ENCODE data around the gene CCDC33.

Gene CCDC33

DNA sequence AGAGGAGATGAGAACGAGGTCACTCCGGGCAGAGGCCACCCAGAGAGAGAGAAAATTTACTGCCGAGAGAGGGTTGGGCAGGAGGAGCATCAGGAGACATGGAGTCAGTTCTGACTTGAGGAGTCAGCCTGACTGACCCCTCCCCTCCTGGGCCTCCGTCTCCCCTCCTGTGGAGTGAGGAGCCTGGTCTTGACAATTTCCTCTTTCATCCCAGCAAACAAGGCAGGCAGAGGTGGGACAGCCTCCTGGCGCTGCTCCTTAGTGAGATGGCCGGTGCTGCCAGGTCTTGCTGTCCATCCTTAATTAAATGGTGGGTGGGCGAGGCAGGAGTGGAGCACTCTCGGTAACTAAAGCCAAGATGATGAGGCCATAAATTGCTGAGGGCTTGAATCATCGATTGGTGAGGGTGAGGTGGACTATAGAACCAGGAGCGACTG lies 70.7 kb downstream of the CCDC33 start:
- no peak overlapping the region for H3K27ac ChIP-seq (ENCODE audit: low read depth, low read length)
- H3K9ac ChIP-seq (ENCODE audit: low read length), result no peak overlapping the region
- no peaks in the 10 kb centered on the region for H3K36me3 ChIP-seq (ENCODE audit: control insufficient read depth, insufficient read depth, low read length)
- H3K4me1 ChIP-seq (ENCODE audit: control insufficient read depth, insufficient read depth, low read length), result no peaks in the 10 kb centered on the region
- H3K4me3 ChIP-seq (ENCODE audit: low read length), result no peak overlapping the region
- H3K27me3 ChIP-seq (ENCODE audit: control insufficient read depth, insufficient read depth, low read length), result peaks cover 7% of the 10 kb centered on the region

DNA sequence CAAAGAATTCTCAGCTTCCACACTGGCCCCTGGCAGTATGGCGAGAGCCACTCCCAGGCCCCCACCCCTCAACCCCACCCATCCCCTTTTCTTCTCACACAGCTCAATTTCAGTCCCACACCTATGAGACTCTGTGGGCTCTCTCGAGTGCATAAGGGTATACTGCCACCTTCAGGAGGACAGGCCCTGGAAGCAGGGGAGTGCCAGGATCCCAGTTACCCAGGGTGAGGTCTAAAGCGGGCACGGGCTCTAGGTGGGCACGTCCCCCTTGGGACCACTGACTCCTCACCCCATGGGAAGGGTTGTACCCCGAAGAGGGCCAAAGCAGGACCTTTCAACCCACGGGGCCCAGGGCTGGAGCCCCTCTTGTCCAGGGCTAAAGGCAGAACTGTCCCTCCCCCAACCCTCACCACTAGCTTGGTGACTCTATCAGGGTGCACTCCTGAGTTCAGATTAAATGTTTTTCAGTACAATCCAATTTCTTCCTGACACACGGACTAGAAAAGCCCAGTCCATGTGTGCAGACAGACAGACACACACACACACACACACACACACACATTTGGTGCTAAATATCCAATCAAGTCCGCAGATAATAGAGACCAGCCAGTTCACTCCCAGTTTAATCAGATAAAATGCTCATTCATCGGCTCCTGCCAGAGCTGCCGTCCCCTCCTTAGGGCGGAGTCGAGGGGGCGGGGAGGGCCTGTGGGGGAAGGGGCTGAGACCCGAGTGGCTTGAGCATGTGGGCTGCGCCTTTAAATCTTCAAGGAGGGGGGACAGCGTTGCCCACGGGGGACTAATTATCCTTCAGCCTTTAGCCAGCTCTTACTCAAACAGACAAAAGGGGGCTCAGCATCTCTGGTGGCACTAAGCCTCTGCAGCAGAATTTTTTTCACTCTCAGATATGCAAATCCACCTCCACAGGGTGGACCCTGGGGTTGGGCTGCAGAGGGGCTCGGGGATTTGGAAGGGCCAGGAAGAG lies 72.0 kb downstream of the CCDC33 start:
- H3K4me1 ChIP-seq (ENCODE audit: control insufficient read depth, insufficient read depth, low read length), result no peaks in the 10 kb centered on the region

DNA sequence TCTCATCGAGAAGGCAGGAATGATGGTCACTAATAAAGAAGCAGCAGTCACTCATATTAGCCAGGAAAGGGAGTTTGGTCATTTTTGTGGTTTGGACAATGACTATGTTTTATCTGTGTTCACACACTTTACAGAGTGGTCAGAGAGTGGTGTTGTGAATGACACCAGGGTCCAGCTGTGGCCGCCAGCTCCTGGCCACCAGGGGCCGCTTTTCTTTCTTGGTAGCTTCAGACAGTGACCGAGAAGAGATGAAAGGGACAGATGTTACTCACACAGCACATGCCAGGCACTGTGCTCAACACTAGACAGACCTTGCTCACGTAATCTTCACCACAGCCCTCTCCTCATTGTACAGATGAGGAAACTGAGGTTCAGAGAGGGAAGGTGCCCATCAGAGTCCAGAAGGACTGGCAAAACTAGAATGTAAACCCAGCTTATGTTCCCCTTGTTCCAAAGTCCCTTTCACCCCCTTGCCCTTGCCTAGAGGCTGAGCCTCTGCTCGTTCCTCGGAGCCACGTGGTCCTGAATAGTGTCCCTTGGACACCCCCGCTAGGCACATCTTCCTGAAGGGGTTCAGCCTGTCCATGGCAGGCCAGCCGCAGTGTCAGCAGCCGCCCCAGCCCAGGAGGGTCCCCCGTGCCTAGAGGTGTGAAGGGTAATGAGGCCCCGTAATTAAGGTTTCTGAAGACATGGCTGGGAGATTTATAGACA lies 75.8 kb downstream of the CCDC33 start:
- Histone ChIP-seq H3K27me3 (ENCODE audit: control insufficient read depth, insufficient read depth, low read length) (peaks cover 4% of the 10 kb centered on the region), H3K27ac (ENCODE audit: low read depth, low read length) (no peak overlapping the region), H3K4me3 (ENCODE audit: low read length) (no peak overlapping the region), H3K9ac (ENCODE audit: low read length) (no peak overlapping the region), H3K36me3 (ENCODE audit: control insufficient read depth, insufficient read depth, low read length) (no peaks in the 10 kb centered on the region), H3K4me1 (ENCODE audit: control insufficient read depth, insufficient read depth, low read length) (no peaks in the 10 kb centered on the region)

More for the DNA sequence above, 72.0 kb downstream of the CCDC33 start:
- H3K36me3 ChIP-seq (ENCODE audit: control insufficient read depth, insufficient read depth, low read length), result no peaks in the 10 kb centered on the region
- H3K4me3 ChIP-seq (ENCODE audit: low read length), result no peak overlapping the region
- peaks cover 7% of the 10 kb centered on the region for H3K27me3 ChIP-seq (ENCODE audit: control insufficient read depth, insufficient read depth, low read length)
- H3K27ac ChIP-seq (ENCODE audit: low read depth, low read length), result no peak overlapping the region
- no peak overlapping the region for H3K9ac ChIP-seq (ENCODE audit: low read length)

DNA sequence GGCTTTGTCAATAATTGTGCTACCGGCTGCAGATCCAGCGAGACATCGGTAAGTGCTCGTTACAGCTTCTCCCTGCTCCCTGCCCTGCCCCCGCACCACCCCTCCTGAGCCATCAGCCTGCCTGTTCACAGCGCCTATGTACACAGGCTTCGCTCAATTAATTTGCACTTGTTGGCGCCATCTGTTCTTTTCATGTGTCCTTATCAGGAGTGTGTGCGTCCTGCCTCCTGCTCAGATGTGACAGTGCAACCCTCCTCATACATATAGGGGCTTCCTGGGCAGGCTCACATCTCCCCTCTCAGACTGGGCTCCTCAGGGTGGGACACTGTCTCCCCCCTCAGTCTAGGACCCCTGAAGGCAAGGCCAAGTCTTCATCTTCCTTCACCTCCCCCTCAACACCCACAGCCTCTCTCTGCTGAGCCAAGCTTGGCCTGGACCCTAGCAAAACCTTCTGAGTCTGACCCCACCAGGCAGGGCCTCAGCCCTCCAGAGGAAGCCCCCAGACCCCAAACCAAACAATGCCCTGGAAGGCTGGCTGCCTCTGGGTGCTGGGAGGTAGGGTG lies 76.4 kb downstream of the CCDC33 start:
- Histone ChIP-seq H3K9ac (ENCODE audit: low read length) (no peak overlapping the region), H3K4me1 (ENCODE audit: control insufficient read depth, insufficient read depth, low read length) (no peaks in the 10 kb centered on the region), H3K4me3 (ENCODE audit: low read length) (no peak overlapping the region), H3K36me3 (ENCODE audit: control insufficient read depth, insufficient read depth, low read length) (no peaks in the 10 kb centered on the region), H3K27me3 (ENCODE audit: control insufficient read depth, insufficient read depth, low read length) (no peaks in the 10 kb centered on the region), H3K27ac (ENCODE audit: low read depth, low read length) (no peak overlapping the region)

DNA sequence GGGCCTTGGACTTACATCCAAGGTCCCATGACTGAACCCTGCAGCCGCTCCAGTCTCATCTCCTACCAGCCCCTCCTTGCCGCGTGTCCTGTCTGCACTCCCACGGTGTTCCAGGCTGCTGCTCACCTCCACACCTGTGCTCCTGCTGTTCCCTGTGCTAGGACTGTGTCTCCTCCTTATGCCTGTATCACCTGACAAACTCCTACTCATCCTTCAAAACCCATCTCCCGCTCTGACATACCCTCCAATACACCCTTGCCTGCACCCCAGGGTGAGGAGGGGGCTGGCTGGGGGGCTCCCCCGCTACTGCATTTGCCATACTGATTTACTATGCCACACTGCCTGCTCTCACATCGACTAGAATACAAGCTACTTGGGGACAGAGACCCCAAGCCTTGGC lies 77.8 kb downstream of the CCDC33 start:
- Histone ChIP-seq H3K9ac (ENCODE audit: low read length) (no peak overlapping the region), H3K4me1 (ENCODE audit: control insufficient read depth, insufficient read depth, low read length) (no peaks in the 10 kb centered on the region), H3K27me3 (ENCODE audit: control insufficient read depth, insufficient read depth, low read length) (no peaks in the 10 kb centered on the region), H3K27ac (ENCODE audit: low read depth, low read length) (no peak overlapping the region), H3K36me3 (ENCODE audit: control insufficient read depth, insufficient read depth, low read length) (no peaks in the 10 kb centered on the region), H3K4me3 (ENCODE audit: low read length) (no peak overlapping the region)

DNA sequence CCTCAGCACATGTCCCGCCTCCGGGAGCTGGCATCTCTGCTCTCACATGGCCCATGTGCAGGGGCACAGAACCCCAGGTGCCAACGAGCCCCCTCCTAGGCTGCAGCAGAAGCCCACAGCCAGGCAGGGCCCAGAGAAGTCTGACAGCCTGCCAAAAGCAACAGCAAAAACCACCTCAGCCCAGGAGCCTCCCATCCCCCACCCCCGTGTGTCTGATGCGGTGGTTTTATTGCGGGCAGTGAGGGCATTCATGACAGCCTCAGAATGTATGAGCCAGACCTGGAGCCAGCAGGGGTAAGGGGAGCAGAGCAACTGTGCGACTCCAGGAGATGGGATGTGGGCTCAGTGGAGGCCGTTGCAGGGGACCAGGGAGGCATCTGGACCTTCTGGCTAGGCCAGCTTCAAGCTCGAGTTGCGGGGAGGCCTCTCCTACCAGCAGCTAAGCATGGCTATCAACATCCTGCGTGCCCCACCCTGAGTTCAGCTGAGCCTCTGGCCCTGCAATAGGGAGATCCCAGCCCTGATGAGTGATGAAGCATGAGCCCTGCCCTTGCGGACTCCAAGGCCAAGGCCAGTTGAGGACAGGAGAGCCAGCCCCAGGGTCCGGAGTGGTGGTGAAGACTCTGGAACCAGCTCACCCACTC lies 78.8 kb downstream of the CCDC33 start:
- H3K4me1 ChIP-seq (ENCODE audit: control insufficient read depth, insufficient read depth, low read length), result no peaks in the 10 kb centered on the region

DNA sequence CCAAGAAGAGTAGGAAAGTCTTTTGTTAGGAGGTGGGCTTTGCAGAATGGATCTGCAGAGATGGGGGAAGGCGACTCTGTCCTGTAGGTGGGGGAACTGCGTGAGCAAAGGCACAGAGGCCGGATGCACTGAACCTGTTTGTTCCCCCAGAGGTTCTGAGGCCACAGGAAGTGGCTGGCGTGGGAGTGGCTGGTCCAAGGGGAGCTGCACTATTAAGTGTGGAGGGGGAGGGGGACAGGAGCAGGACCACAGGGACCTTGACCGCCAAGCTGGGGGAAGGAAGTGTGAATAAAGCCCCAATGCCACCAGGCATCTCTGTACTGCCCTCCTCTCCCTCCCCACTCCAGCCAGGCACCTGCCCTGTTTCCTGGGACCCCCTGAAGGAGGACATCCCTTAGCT lies 79.5 kb downstream of the CCDC33 start:
- Histone ChIP-seq H3K9ac (ENCODE audit: low read length) (no peak overlapping the region), H3K36me3 (ENCODE audit: control insufficient read depth, insufficient read depth, low read length) (no peaks in the 10 kb centered on the region), H3K27ac (ENCODE audit: low read depth, low read length) (no peak overlapping the region), H3K4me1 (ENCODE audit: control insufficient read depth, insufficient read depth, low read length) (no peaks in the 10 kb centered on the region), H3K4me3 (ENCODE audit: low read length) (no peak overlapping the region), H3K27me3 (ENCODE audit: control insufficient read depth, insufficient read depth, low read length) (no peaks in the 10 kb centered on the region)

More for the DNA sequence above, 78.8 kb downstream of the CCDC33 start:
- Histone ChIP-seq H3K27me3 (ENCODE audit: control insufficient read depth, insufficient read depth, low read length) (no peaks in the 10 kb centered on the region), H3K36me3 (ENCODE audit: control insufficient read depth, insufficient read depth, low read length) (no peaks in the 10 kb centered on the region), H3K4me3 (ENCODE audit: low read length) (no peak overlapping the region), H3K27ac (ENCODE audit: low read depth, low read length) (no peak overlapping the region), H3K9ac (ENCODE audit: low read length) (no peak overlapping the region)

DNA sequence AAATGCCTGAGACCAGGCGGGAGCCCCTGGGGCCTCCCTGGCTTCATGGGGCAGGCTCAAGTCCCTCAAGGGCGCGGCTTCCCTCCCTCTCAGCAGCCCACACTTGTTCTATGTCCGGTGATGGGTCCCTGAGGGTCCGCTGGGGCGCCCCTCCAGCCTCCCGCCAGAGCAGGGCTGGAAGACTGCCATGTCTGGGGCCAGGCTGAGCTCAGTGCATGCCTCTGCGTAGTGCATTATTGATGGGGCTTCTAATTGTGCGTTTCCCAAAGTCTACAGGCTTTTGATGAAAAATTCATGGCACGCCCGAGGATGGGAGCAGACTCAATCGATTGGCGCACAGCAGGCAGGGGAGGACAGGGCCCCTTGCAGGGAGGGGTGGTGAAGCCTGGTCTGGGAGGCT lies 80.0 kb downstream of the CCDC33 start:
- no peaks in the 10 kb centered on the region for H3K27me3 ChIP-seq (ENCODE audit: control insufficient read depth, insufficient read depth, low read length)
- H3K9ac ChIP-seq (ENCODE audit: low read length), result no peak overlapping the region
- no peak overlapping the region for H3K27ac ChIP-seq (ENCODE audit: low read depth, low read length)
- no peaks in the 10 kb centered on the region for H3K4me1 ChIP-seq (ENCODE audit: control insufficient read depth, insufficient read depth, low read length)
- H3K4me3 ChIP-seq (ENCODE audit: low read length), result no peak overlapping the region
- H3K36me3 ChIP-seq (ENCODE audit: control insufficient read depth, insufficient read depth, low read length), result no peaks in the 10 kb centered on the region

DNA sequence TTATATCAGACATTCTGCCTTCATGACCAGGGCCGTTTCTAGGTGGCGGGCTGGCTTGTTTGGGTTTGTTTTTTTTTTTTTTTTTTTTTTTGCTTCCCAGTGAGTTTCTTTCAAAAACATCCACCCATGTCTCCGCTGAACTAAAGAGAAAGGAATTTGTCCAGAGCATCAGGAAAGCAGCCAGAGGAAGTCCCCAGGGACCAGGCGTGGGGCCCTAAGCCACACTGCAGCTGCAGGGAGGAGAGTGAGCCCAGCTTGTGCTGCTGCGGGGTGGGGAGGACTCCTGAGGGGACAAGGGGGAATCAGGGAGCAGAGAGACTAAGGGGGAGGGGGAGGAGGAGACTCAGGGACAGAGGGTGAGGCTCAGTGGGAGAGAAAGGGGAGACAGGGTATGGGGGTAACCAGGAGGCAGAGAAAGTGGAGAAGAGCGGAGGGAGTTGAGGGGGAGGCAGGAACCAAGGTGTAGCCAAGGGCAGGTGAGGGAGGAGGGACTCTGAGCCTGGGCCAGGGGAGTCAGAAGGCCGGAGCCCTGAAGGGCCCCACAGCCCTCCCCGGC lies 81.8 kb downstream of the CCDC33 start:
- H3K36me3 ChIP-seq (ENCODE audit: control insufficient read depth, insufficient read depth, low read length), result no peaks in the 10 kb centered on the region
- H3K4me1 ChIP-seq (ENCODE audit: control insufficient read depth, insufficient read depth, low read length), result no peaks in the 10 kb centered on the region
- peak overlapping the region; percentile 55 for H3K27ac ChIP-seq (ENCODE audit: low read depth, low read length)
- no peak overlapping the region for H3K4me3 ChIP-seq (ENCODE audit: low read length)
- no peak overlapping the region for H3K9ac ChIP-seq (ENCODE audit: low read length)
- H3K27me3 ChIP-seq (ENCODE audit: control insufficient read depth, insufficient read depth, low read length), result no peaks in the 10 kb centered on the region

DNA sequence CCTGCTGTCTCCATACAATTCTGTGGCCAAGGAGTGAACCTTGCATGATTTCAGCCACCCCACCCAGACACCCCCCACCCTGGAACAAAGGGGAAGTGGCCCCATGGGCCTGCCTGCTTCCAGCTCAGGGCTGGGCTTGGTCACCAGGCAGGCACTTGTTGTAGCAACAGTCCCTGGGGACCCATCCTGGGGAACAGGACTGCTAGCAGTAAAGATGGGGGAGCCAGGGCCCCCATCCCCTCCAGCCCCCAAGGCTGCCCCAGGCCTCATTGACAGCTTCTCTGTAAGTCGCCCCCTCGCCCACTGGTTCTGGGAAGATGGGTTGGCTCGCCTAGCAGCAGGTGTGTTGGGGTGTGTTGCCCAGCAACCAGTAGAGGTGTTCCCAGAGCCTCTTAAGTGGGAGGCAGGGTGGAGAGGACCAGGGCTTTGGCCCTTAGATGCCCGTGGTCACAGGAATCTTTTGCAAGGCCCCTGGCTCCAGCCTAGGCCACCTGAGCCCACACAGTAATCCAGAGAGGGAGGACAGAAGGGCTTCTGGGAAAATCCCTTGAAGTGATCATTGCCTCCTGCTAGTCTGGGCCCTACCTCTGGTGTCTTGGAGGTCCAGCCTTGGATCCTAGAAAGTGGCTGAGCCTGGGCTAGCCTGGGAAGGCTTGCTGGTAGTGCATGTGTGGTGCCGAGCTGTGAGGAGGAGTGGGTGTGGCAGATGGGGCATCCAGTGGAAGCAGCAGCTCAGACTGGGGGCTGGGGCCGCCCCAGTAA lies 82.4 kb downstream of the CCDC33 start:
- Histone ChIP-seq H3K9ac (ENCODE audit: low read length) (no peak overlapping the region), H3K36me3 (ENCODE audit: control insufficient read depth, insufficient read depth, low read length) (no peaks in the 10 kb centered on the region), H3K27ac (ENCODE audit: low read depth, low read length) (peak overlapping the region; percentile 55), H3K4me3 (ENCODE audit: low read length) (no peak overlapping the region), H3K27me3 (ENCODE audit: control insufficient read depth, insufficient read depth, low read length) (no peaks in the 10 kb centered on the region), H3K4me1 (ENCODE audit: control insufficient read depth, insufficient read depth, low read length) (no peaks in the 10 kb centered on the region)

DNA sequence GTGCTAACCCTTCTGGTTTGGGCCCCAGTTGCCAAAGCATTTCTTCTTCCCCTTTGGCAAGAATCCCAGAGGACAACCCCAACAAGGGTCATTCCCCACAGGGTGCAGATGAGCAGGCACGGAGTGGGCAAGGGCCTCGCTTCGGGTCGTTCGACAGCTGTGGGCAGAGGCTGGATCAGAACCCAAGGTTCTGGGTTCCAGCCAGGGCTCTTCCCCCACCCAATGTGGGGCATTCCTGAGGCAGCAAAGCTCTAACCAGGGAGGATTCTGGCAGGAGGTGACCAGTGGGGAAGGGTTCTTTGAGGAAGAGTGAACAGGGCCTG lies 83.0 kb downstream of the CCDC33 start:
- Histone ChIP-seq H3K9ac (ENCODE audit: low read length) (no peak overlapping the region), H3K4me1 (ENCODE audit: control insufficient read depth, insufficient read depth, low read length) (no peaks in the 10 kb centered on the region), H3K4me3 (ENCODE audit: low read length) (no peak overlapping the region), H3K27me3 (ENCODE audit: control insufficient read depth, insufficient read depth, low read length) (no peaks in the 10 kb centered on the region), H3K27ac (ENCODE audit: low read depth, low read length) (peak overlapping the region; percentile 44), H3K36me3 (ENCODE audit: control insufficient read depth, insufficient read depth, low read length) (no peaks in the 10 kb centered on the region)
